ENCODE measurements around the gene MYLIP.

DNA sequence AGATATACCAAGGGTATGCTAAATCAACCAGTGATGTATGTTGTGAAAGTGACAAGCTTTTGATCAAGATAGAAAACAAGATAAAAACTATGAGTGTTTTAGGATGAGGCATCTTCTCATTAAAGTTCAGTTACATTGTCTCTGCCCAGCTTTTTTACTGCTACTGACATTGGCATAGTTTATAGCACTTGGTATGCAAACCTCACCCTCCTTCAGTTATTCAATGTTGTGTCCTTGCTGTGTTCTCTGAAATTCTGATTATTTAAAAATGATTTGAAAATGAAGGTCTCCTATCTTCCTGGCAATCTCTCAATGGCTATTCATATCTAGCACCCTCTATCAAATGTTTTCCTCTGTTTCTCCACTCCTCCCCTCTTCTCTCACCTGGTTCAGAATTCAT is 6.7 kb upstream of the MYLIP start:
- TF ChIP-seq, protein P1, sequence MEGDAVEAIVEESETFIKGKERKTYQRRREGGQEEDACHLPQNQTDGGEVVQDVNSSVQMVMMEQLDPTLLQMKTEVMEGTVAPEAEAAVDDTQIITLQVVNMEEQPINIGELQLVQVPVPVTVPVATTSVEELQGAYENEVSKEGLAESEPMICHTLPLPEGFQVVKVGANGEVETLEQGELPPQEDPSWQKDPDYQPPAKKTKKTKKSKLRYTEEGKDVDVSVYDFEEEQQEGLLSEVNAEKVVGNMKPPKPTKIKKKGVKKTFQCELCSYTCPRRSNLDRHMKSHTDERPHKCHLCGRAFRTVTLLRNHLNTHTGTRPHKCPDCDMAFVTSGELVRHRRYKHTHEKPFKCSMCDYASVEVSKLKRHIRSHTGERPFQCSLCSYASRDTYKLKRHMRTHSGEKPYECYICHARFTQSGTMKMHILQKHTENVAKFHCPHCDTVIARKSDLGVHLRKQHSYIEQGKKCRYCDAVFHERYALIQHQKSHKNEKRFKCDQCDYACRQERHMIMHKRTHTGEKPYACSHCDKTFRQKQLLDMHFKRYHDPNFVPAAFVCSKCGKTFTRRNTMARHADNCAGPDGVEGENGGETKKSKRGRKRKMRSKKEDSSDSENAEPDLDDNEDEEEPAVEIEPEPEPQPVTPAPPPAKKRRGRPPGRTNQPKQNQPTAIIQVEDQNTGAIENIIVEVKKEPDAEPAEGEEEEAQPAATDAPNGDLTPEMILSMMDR (tag by site-specific recombination; IDR thresholded peaks at IDR 0.05): no peak
- TF ChIP-seq ZNF138 (tag by site-specific recombination; IDR thresholded peaks at IDR 0.05; ENCODE audit: borderline replicate concordance) (no peak), ZNF48 (tag by site-specific recombination; IDR thresholded peaks at IDR 0.05) (no peak), REPIN1 (tag by site-specific recombination; IDR thresholded peaks at IDR 0.05; ENCODE audit: low read depth) (no peak)
